Endodermal cell (in vitro differentiated cells): Measurements from ENCODE around the gene CCR1. TPM values are rescaled to one million over a fixed set of nuclear protein-coding genes. Genes with fewer than 3 reads are reported as not detected.
"Not testable (repeated sequence)": the region's sequence is repeated elsewhere in the genome, so short reads cannot be mapped to it uniquely, and the experiment has no call there.

Experiments
- DNase-seq: peaks from one replicate; pipeline ENCODE4 v3.0.0-alpha.2; 2017
- H3K27ac ChIP-seq: 2 replicates; pipeline ENCODE4 v1.5.1; 2013; ENCODE audit warnings: mild to moderate bottlenecking, low read depth, low read length, moderate library complexity
- H3K27me3 ChIP-seq: 2 replicates; pipeline ENCODE4 v1.6.1; 2013; ENCODE audit warnings: mild to moderate bottlenecking, low read length, moderate library complexity; ENCODE audit not compliant: insufficient read depth, control insufficient read depth, poor library complexity, severe bottlenecking
- H3K36me3 ChIP-seq: 2 replicates; pipeline ENCODE4 v1.7.0; 2013; ENCODE audit warnings: mild to moderate bottlenecking, low read length, moderate library complexity; ENCODE audit not compliant: control insufficient read depth, insufficient read depth
- H3K4me1 ChIP-seq: one replicate; pipeline ENCODE4 v1.7.0; 2013; ENCODE audit warnings: low read length; ENCODE audit not compliant: control insufficient read depth, insufficient read depth
- H3K4me3 ChIP-seq: 2 replicates; pipeline ENCODE4 v1.5.1; 2013; ENCODE audit warnings: mild to moderate bottlenecking, low read length, moderate library complexity
- H3K9ac ChIP-seq: 2 replicates; pipeline ENCODE4 v1.6.1; 2013; ENCODE audit warnings: mild to moderate bottlenecking, low read length, moderate library complexity; ENCODE audit not compliant: poor library complexity, severe bottlenecking; ENCODE audit errors: extremely low read depth
- H3K9me3 ChIP-seq: 2 replicates; pipeline ENCODE4 v1.6.1; 2013; ENCODE audit warnings: mild to moderate bottlenecking, low read length, moderate library complexity; ENCODE audit not compliant: control insufficient read depth
- H3K27ac Mint-ChIP-seq: 2 replicates; pipeline ENCODE4 v1.8.0; 2020; ENCODE audit warnings: mixed read lengths
- H3K27me3 Mint-ChIP-seq: 2 replicates; pipeline ENCODE4 v1.8.0; 2021; ENCODE audit warnings: mild to moderate bottlenecking, mixed read lengths; ENCODE audit not compliant: insufficient read depth
- H3K36me3 Mint-ChIP-seq: 2 replicates; pipeline ENCODE4 v1.8.0; 2020; ENCODE audit warnings: low read depth, mixed read lengths
- H3K4me1 Mint-ChIP-seq: 2 replicates; pipeline ENCODE4 v1.8.0; 2020; ENCODE audit warnings: mixed read lengths
- H3K4me3 Mint-ChIP-seq: 2 replicates; pipeline ENCODE4 v1.8.0; 2020; ENCODE audit warnings: mild to moderate bottlenecking, moderate library complexity, mixed read lengths
- H3K9me3 Mint-ChIP-seq: 2 replicates; pipeline ENCODE4 v1.8.0; 2020; ENCODE audit warnings: mild to moderate bottlenecking, mixed read lengths
- CTCF ChIP-seq: fragments of 200-600 bp; sonication (generic); conservative IDR thresholded peaks from 2 replicates; pipeline ENCODE4 v1.5.0; 2021; ENCODE audit warnings: antibody characterized with exemption, mild to moderate bottlenecking
- WGBS, 2 experiments: methylation state at CpG; one replicate each; pipeline versions ENCODE4 v1.1.5 to v1.1.7; 2013; ENCODE audit warnings: missing lambda C conversion rate in 2 of 2, mixed read lengths in 1 of 2; ENCODE audit not compliant: insufficient coverage in 1 of 2, insufficient read length in 1 of 2; 5-methylcytosine and 5-hydroxymethylcytosine counted together
- total RNA-seq, 2 donors: library from RNA; stranded (reverse); fragmentation: NEBNext Ultra II Directional in 1 of 2; extraction: Animal tissue kit (Norgen Biotek cat#: 25700) in 1 of 2; gene quantifications; 2 replicates in 1 of 2; 3 replicates in 1 of 2; pipeline ENCODE4 v1.2.1, GENCODE V29; 2021

Gene CCR1
- total RNA-seq, 2 donors from 2014 or later, result 0.11 TPM; not detected in 1

GRCh38 chr3:46163556-46164041 is 44.5 kb downstream of the CCR1 start:
- DNase-seq, result peak; percentile 85
- H3K27me3 Mint-ChIP-seq, result peaks cover 2% of the 10 kb centered on the region
- peak overlapping the region; percentile 87 for H3K27ac Mint-ChIP-seq
- Histone ChIP-seq H3K9ac (no peak overlapping the region), H3K27me3 (no peaks in the 10 kb centered on the region), H3K36me3 (no peaks in the 10 kb centered on the region), H3K4me1 (peaks cover 10% of the 10 kb centered on the region), H3K9me3 (no peaks in the 10 kb centered on the region), H3K4me3 (no peak overlapping the region), H3K27ac (no peak overlapping the region)
- 83 to 100% methylated on average over 2 to 3 of the region's 3 CpGs for WGBS, 2 experiments
- peaks cover 17% of the 10 kb centered on the region for H3K9me3 Mint-ChIP-seq
- peaks cover 14% of the 10 kb centered on the region for H3K4me1 Mint-ChIP-seq
- TF ChIP-seq CTCF, result no peak
- H3K36me3 Mint-ChIP-seq, result no peaks in the 10 kb centered on the region
- H3K4me3 Mint-ChIP-seq, result no peak overlapping the region

GRCh38 chr3:46162975-46163555 is 45.0 kb downstream of the CCR1 start:
- H3K9ac ChIP-seq, result no peak overlapping the region
- Mint-ChIP-seq H3K27ac (peak overlapping the region; percentile 87), H3K4me1 (peaks cover 14% of the 10 kb centered on the region), H3K9me3 (peaks cover 16% of the 10 kb centered on the region), H3K4me3 (no peak overlapping the region), H3K36me3 (no peaks in the 10 kb centered on the region), H3K27me3 (no peaks in the 10 kb centered on the region)
- H3K27me3 ChIP-seq, result no peaks in the 10 kb centered on the region
- peak; percentile 65 for TF ChIP-seq CTCF
- peak; percentile 82 for DNase-seq
- no peaks in the 10 kb centered on the region for H3K9me3 ChIP-seq
- 82 to 87% methylated on average over 2 to 4 of the region's 4 CpGs for WGBS, 2 experiments
- no peak overlapping the region for H3K27ac ChIP-seq
- H3K4me1 ChIP-seq, result peaks cover 10% of the 10 kb centered on the region
- H3K36me3 ChIP-seq, result no peaks in the 10 kb centered on the region
- H3K4me3 ChIP-seq, result no peak overlapping the region

GRCh38 chr3:46157685-46158084 is 50.4 kb downstream of the CCR1 start:
- H3K36me3 Mint-ChIP-seq, H3K27ac Mint-ChIP-seq, H3K4me1 Mint-ChIP-seq, H3K27me3 Mint-ChIP-seq, H3K4me1 ChIP-seq, H3K4me3 Mint-ChIP-seq, H3K4me3 ChIP-seq, H3K27me3 ChIP-seq, H3K9ac ChIP-seq, H3K27ac ChIP-seq, H3K9me3 ChIP-seq, DNase-seq, H3K9me3 Mint-ChIP-seq, H3K36me3 ChIP-seq: not testable (repeated sequence)
- WGBS, 2 experiments, result 88 to 100% methylated on average over 1 of the region's 1 CpG

GRCh38 chr3:46154311-46154710 is 53.8 kb downstream of the CCR1 start:
- no peaks in the 10 kb centered on the region for H3K27me3 Mint-ChIP-seq
- H3K4me1 Mint-ChIP-seq, result no peaks in the 10 kb centered on the region
- peaks cover 9% of the 10 kb centered on the region for H3K9me3 Mint-ChIP-seq
- no peaks in the 10 kb centered on the region for H3K27me3 ChIP-seq
- DNase-seq, result no peak
- no peak overlapping the region for H3K4me3 ChIP-seq
- WGBS, 2 experiments, result 95 to 100% methylated on average over 1 of the region's 1 CpG
- H3K9me3 ChIP-seq, result no peaks in the 10 kb centered on the region
- H3K27ac ChIP-seq, result no peak overlapping the region
- H3K4me1 ChIP-seq, result no peaks in the 10 kb centered on the region
- no peaks in the 10 kb centered on the region for H3K36me3 ChIP-seq
- TF ChIP-seq CTCF, result no peak
- no peaks in the 10 kb centered on the region for H3K36me3 Mint-ChIP-seq
- H3K9ac ChIP-seq, result no peak overlapping the region
- no peak overlapping the region for H3K4me3 Mint-ChIP-seq
- H3K27ac Mint-ChIP-seq, result no peak overlapping the region
